Body of pancreas (tissue), 4 donors: ENCODE measurements around the gene ULK1. TPM values are rescaled to one million over a fixed set of nuclear protein-coding genes. Genes with fewer than 3 reads are reported as not detected.
A peak's percentile ranks its signal among the peaks of the same experiment; 100 is the strongest.

Experiments
- ATAC-seq: fragments of 150-250 bp; one replicate; pipeline ENCODE4 v1.9.1; 2016
- DNase-seq, 4 donors: peaks; one replicate each; pipeline ENCODE4 v3.0.0-alpha.2; 2019
- H3K27ac ChIP-seq, 4 donors: fragments of 200-600 bp; sonication (generic); 1 replicate in 3 of 4; 2 replicates in 1 of 4; pipeline versions ENCODE4 v1.5.1 to v1.6.1; 2016 to 2019; ENCODE audit warnings: mild to moderate bottlenecking in 1 of 4, mixed read lengths in 1 of 4, moderate library complexity in 1 of 4
- H3K27me3 ChIP-seq, 2 donors: fragments of 200-600 bp; sonication (generic); one replicate each; pipeline ENCODE4 v1.6.0; 2016; ENCODE audit warnings: mild to moderate bottlenecking in 1 of 2
- H3K36me3 ChIP-seq, 2 donors: fragments of 200-600 bp; sonication (generic); replicated peaks in 1 of 2; 2 replicates each; pipeline ENCODE4 v1.5.1; 2016; ENCODE audit warnings: low read depth in 2 of 2; ENCODE audit not compliant: insufficient read depth in 1 of 2
- H3K4me1 ChIP-seq: fragments of 200-600 bp; sonication (generic); one replicate; pipeline ENCODE4 v1.6.0; 2016
- H3K4me3 ChIP-seq, 2 donors: fragments of 200-600 bp; sonication (generic); 1 replicate in 1 of 2; 2 replicates in 1 of 2; pipeline ENCODE4 v1.5.1; 2016 to 2019
- H3K9me3 ChIP-seq, 3 donors: fragments of 200-600 bp; sonication (generic); 1 replicate in 2 of 3; 2 replicates in 1 of 3; pipeline ENCODE4 v1.5.1; 2016
- POLR2A ChIP-seq, 3 donors: fragments of 450-650 bp; IDR thresholded peaks; one replicate each; pipeline ENCODE4 v1.6.1; 2016; ENCODE audit warnings: antibody characterized with exemption in 3 of 3, mild to moderate bottlenecking in 2 of 3
- WGBS, 2 donors: methylation state at CpG; one replicate each; pipeline ENCODE4 v1.1.5; 2017; 5-methylcytosine and 5-hydroxymethylcytosine counted together
- intact Hi-C: fragments of 100-400 bp; cut with DNase I; formaldehyde crosslinking; loops from one replicate; pipeline ENCODE4 v1.15.1; 2023
- total RNA-seq, 2 donors: library from RNA; depleted of rRNA; stranded (reverse); fragments of >200 nt; gene quantifications; one replicate each; pipeline ENCODE4 v1.1.0, GENCODE V29; 2016
- TF ChIP-seq, protein P1 (sequence below), 7 experiments: fragments of 450-650 bp in 4 of 7; fragments of 200-600 bp in 3 of 7; sonication (generic) in 3 of 7; IDR thresholded peaks; one replicate each; pipeline ENCODE4 v1.5.1; 2016 to 2019; ENCODE audit warnings: antibody characterized with exemption in 7 of 7

ULK1 gene
- total RNA-seq, 2 donors from 2014 or later: 29.1 to 59.3 TPM

DNA sequence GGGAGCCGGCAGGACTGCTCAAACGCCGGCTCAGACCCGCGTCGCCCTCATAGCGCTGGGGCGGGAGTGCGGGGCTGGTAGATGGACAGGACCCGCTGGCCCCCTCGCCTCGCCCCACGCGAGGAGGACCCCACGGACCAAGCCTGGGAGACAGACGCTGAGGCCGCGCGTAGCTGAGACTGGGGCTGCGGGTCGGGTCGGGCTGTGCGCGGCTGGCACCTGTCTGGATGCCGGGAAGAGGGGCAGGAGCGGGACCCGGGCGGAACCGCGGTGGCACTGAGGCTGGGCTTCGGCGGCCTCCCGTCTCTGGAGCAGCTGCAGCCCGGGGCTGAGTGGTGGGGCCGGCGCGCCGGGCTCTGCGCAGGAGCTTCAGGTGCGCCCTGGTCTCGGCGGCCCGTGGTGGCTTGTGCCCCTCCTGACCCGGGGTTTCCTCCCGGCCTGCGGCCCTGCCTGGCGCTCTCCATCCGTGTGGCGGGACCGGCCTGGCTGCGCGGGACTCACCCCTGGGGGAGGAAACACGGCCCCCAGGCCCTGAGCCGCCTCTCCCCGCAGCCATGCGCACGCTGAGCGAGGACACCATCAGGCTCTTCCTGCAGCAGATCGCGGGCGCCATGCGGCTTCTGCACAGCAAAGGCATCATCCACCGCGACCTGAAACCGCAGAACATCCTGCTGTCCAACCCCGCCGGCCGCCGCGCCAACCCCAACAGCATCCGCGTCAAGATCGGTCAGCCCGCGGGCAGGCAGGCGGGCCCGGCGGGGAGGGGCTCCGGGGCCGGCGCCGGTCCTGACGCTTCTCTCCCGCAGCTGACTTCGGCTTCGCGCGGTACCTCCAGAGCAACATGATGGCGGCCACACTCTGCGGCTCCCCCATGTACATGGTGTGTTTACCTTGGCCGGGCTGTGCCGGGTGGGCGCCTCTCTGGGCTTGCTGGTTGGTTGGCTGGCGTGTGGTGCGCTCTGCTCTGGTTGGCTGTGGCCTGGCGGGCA is 14.0 kb downstream of the ULK1 start:
- DNase-seq (peak in 3 of 4 donors; percentile 13 to 18 (median 18)), ATAC-seq (no peak)
- peaks cover 20% of the 10 kb centered on the region for H3K4me1 ChIP-seq
- no peak for TF ChIP-seq POLR2A (IDR thresholded peaks at IDR 0.05)
- TF ChIP-seq, protein P1, sequence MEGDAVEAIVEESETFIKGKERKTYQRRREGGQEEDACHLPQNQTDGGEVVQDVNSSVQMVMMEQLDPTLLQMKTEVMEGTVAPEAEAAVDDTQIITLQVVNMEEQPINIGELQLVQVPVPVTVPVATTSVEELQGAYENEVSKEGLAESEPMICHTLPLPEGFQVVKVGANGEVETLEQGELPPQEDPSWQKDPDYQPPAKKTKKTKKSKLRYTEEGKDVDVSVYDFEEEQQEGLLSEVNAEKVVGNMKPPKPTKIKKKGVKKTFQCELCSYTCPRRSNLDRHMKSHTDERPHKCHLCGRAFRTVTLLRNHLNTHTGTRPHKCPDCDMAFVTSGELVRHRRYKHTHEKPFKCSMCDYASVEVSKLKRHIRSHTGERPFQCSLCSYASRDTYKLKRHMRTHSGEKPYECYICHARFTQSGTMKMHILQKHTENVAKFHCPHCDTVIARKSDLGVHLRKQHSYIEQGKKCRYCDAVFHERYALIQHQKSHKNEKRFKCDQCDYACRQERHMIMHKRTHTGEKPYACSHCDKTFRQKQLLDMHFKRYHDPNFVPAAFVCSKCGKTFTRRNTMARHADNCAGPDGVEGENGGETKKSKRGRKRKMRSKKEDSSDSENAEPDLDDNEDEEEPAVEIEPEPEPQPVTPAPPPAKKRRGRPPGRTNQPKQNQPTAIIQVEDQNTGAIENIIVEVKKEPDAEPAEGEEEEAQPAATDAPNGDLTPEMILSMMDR (IDR thresholded peaks at IDR 0.05): no peak
- peaks cover 23 to 35% of the 10 kb centered on the region in 2 donors for H3K36me3 ChIP-seq
- WGBS, 2 donors: 96 to 98% methylated on average over 23 to 81 of the region's 96 CpGs
- no peak overlapping the region for H3K4me3 ChIP-seq
- H3K27me3 ChIP-seq: no peaks in the 10 kb centered on the region
- H3K9me3 ChIP-seq: no peaks in the 10 kb centered on the region
- no peak overlapping the region for H3K27ac ChIP-seq
- intact Hi-C loops: no loop called here

- H3K9me3 ChIP-seq: no peaks in the 10 kb centered on the region
- H3K27ac ChIP-seq: no peak overlapping the region
- ATAC-seq (no peak), DNase-seq (peak in 2 of 4 donors; percentile 5 to 11)
- intact Hi-C loops: no loop called here
- peaks cover 23 to 38% of the 10 kb centered on the region in 2 donors for H3K36me3 ChIP-seq
- no peak overlapping the region for H3K4me3 ChIP-seq
- WGBS, 2 donors: 94 to 96% methylated on average over 4 to 25 of the region's 61 CpGs
- no peaks in the 10 kb centered on the region for H3K27me3 ChIP-seq
- H3K4me1 ChIP-seq: peaks cover 14% of the 10 kb centered on the region
- TF ChIP-seq POLR2A (IDR thresholded peaks at IDR 0.05): no peak
- TF ChIP-seq, protein P1 (IDR thresholded peaks at IDR 0.05): no peak
Observed at GRCh38 chr12:131909081-131909751, 14.8 kb downstream of the ULK1 start.

GRCh38 chr12:131909752-131910219 is 15.4 kb downstream of the ULK1 start:
- Histone ChIP-seq H3K27me3 (no peaks in the 10 kb centered on the region), H3K27ac (no peak overlapping the region), H3K4me1 (peaks cover 14% of the 10 kb centered on the region), H3K9me3 (no peaks in the 10 kb centered on the region), H3K4me3 (no peak overlapping the region), H3K36me3 (peaks cover 23 to 43% of the 10 kb centered on the region in 2 donors)
- TF ChIP-seq, protein P1 (IDR thresholded peaks at IDR 0.05): no peak
- no peak for TF ChIP-seq POLR2A (IDR thresholded peaks at IDR 0.05)
- DNase-seq (peak in 2 of 4 donors; percentile 5 to 12), ATAC-seq (no peak)
- intact Hi-C loops: no loop called here
- WGBS, 2 donors: 89 to 91% methylated on average over 9 to 19 of the region's 26 CpGs

GRCh38 chr12:131910302-131911027 is 16.0 kb downstream of the ULK1 start:
- Histone ChIP-seq H3K27ac (no peak overlapping the region), H3K4me3 (no peak overlapping the region), H3K27me3 (no peaks in the 10 kb centered on the region), H3K9me3 (no peaks in the 10 kb centered on the region), H3K4me1 (peaks cover 14% of the 10 kb centered on the region), H3K36me3 (peaks cover 28 to 50% of the 10 kb centered on the region in 2 donors)
- 90 to 96% methylated on average over 13 to 22 of the region's 23 CpGs for WGBS, 2 donors
- TF ChIP-seq, protein P1 (IDR thresholded peaks at IDR 0.05): no peak
- TF ChIP-seq POLR2A (IDR thresholded peaks at IDR 0.05): no peak
- intact Hi-C loops: no loop called here
- no peak for ATAC-seq
- DNase-seq: peak in 1 of 4 donors; percentile 11
